ENCODE data around the gene CELF1.

Gene CELF1

DNA sequence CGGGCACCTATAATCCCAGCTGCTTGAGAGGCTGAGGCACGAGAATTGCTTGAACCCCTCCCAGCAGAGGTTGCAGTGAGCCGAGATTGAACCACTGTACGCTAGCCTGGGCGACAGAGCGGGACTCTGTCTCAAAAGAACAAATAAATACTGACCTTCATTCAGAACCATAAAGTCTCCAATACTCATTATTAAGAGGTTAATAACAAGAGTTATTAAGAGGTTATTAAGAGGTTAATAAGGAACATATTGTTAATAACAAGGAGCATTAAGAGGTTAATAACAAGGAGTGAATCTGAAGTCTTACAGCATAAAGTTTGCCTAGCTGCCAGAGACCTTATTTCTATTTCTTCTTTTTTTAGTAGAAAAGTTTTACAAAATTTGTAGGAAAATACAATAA lies 7.6 kb downstream of the CELF1 start:
- DNase-seq (ENCODE audit: low read depth) = no peak
- no peak overlapping the region for H3K4me3 ChIP-seq (ENCODE audit: low read depth, low read length)
- in situ Hi-C loops (cut with HindIII; ENCODE audit: low sequenced_read_pairs) = no loop called here
- TF ChIP-seq, protein P1, sequence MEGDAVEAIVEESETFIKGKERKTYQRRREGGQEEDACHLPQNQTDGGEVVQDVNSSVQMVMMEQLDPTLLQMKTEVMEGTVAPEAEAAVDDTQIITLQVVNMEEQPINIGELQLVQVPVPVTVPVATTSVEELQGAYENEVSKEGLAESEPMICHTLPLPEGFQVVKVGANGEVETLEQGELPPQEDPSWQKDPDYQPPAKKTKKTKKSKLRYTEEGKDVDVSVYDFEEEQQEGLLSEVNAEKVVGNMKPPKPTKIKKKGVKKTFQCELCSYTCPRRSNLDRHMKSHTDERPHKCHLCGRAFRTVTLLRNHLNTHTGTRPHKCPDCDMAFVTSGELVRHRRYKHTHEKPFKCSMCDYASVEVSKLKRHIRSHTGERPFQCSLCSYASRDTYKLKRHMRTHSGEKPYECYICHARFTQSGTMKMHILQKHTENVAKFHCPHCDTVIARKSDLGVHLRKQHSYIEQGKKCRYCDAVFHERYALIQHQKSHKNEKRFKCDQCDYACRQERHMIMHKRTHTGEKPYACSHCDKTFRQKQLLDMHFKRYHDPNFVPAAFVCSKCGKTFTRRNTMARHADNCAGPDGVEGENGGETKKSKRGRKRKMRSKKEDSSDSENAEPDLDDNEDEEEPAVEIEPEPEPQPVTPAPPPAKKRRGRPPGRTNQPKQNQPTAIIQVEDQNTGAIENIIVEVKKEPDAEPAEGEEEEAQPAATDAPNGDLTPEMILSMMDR (IDR thresholded peaks at IDR 0.05; ENCODE audit: low read depth, low read length, missing control alignments) = no peak

DNA sequence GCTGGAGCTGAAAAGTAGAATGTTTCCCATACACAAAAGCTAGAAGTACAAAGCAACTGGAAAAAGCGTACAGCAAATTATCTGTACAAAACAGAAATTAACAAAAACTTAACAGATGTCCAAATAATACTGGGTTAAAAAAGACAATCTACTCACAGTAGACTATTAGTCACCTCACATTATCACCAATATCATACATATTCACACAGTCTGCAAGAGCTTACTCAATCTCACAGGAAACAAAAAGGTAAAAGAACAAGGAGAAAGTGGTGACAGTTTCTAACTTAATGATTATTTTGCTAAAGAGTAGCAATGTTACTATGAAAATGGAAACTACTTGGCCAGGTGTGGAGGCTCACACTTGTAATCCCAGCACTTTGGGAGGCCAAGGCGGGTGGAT lies 11.9 kb downstream of the CELF1 start:
- in situ Hi-C loops (cut with HindIII; ENCODE audit: low sequenced_read_pairs) = no loop called here
- no peak for DNase-seq (ENCODE audit: low read depth)
- no peak overlapping the region for H3K4me3 ChIP-seq (ENCODE audit: low read depth, low read length)
- TF ChIP-seq, protein P1 (IDR thresholded peaks at IDR 0.05; ENCODE audit: low read depth, low read length, missing control alignments) = no peak

- no peak for DNase-seq (ENCODE audit: low read depth)
- TF ChIP-seq, protein P1 (IDR thresholded peaks at IDR 0.05; ENCODE audit: low read depth, low read length, missing control alignments) = no peak
- H3K4me3 ChIP-seq (ENCODE audit: low read depth, low read length) = no peak overlapping the region
- in situ Hi-C loops (cut with HindIII; ENCODE audit: low sequenced_read_pairs) = no loop called here
Measured at GRCh38 chr11:47539681-47540039, 13.3 kb downstream of the CELF1 start.

GRCh38 chr11:47538741-47539565 lies 14.0 kb downstream of the CELF1 start:
- no peak for DNase-seq (ENCODE audit: low read depth)
- in situ Hi-C loops (cut with HindIII; ENCODE audit: low sequenced_read_pairs) = no loop called here
- no peak overlapping the region for H3K4me3 ChIP-seq (ENCODE audit: low read depth, low read length)
- TF ChIP-seq, protein P1 (IDR thresholded peaks at IDR 0.05; ENCODE audit: low read depth, low read length, missing control alignments) = no peak

- H3K4me3 ChIP-seq (ENCODE audit: low read depth, low read length) = no peak overlapping the region
- DNase-seq (ENCODE audit: low read depth) = no peak
- TF ChIP-seq, protein P1 (IDR thresholded peaks at IDR 0.05; ENCODE audit: low read depth, low read length, missing control alignments) = no peak
- in situ Hi-C loops (cut with HindIII; ENCODE audit: low sequenced_read_pairs) = no loop called here
Measured at GRCh38 chr11:47536915-47537314, 16.0 kb downstream of the CELF1 start.

DNA sequence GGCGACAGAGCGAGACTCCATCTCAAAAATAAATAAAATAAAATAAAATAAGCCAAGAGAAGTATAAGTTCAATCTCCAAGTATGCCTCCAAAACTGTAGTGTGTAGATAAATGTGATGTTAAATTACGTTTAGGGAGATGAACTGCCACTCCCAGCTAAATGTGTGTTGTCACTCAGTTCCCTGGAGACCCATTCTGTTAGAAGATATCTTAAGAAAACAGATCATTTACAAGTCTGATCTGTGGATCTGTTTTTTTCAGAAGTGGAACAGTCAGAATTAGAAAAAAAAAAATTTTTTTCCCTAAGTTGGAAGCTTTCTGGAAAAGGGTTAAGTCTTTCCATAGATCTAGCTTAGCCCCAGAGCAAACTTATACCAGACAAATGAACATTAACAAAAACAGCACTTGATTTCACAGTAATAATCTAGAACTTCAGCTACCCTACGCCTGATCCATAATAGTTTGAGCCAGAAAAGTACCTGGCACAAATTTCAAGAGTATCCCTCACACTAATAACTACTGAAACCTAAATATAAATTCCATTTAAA lies 18.2 kb downstream of the CELF1 start:
- no peak for DNase-seq (ENCODE audit: low read depth)
- TF ChIP-seq, protein P1 (IDR thresholded peaks at IDR 0.05; ENCODE audit: low read depth, low read length, missing control alignments) = no peak

More for the DNA sequence above, 18.2 kb downstream of the CELF1 start:
- in situ Hi-C loops (cut with HindIII; ENCODE audit: low sequenced_read_pairs) = no loop called here
- H3K4me3 ChIP-seq (ENCODE audit: low read depth, low read length) = no peak overlapping the region

Data from astrocyte of the cerebellum (primary cell).